ENCODE data around the gene ATP4A. TPM values are rescaled to one million over a fixed set of nuclear protein-coding genes. Genes with fewer than 3 reads are reported as not detected.
A peak's percentile ranks its signal among the peaks of the same experiment; 100 is the strongest.

ATP4A gene
- total and polyA plus RNA-seq, 2 donors (not counting 1 experiment from before 2014, with no cell fraction given), result not detected

DNA sequence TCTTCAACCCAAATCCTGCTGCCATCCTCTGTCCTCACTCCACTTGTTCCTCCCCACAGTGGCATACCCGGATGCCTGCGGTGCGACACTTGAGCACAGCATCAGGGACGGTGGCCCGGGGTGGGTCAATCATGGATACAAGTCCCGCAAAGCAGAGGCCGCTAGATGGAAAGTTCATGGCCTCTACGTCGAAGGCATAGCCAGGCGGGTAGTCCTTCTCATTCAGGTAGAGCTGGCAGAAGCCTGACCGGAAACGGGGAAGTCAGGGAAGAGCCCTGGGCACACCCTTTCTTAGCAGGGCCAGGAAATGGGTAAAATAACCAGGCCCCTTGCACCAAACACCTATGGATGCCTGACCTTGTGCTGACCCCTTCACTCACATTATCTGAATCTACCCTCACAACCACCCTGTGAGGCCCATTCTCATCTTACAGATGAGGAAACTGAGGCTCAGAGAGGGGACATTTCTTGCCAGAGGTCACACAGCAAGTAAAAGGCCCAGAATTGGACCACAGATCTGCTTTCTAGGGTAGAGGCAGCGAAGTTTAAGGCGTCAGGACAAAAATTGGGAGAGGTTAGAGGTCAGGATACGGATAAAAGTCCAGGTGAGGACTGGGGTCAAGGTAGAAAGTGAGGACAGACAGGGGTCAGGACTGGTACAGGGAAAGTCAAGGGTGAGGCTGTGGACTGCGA is 6.5 kb downstream of the ATP4A start:
- CTCF ChIA-PET, result interaction anchor here (0.5 to 1.8 kb wide), 2 partner anchors 10 to 138 kb away, joined by 4 read pairs; no protein-coding TSS in a partner anchor
- Histone ChIP-seq H3K79me2 (ENCODE audit: control insufficient read depth, insufficient read depth, low read length) (no peaks in the 10 kb centered on the region), H4K20me1 (ENCODE audit: control insufficient read depth, insufficient read depth, low read length, poor library complexity, severe bottlenecking) (no peaks in the 10 kb centered on the region), H3K4me1 (ENCODE audit: control insufficient read depth in 2 of 2, insufficient read depth in 2 of 2, low read length in 2 of 2) (peaks cover 23 to 24% of the 10 kb centered on the region in 2 donors), H3K4me3 (ENCODE audit: control extremely low read depth in 1 of 5, extremely low read depth in 1 of 5, insufficient read depth in 1 of 5, low read depth in 2 of 5, low read length in 4 of 5) (no peak overlapping the region), H3K36me3 (replicated peaks in 1 of 2; ENCODE audit: control extremely low read depth in 1 of 2, control insufficient read depth in 1 of 2, extremely low read depth in 1 of 2, insufficient read depth in 2 of 2, low read length in 1 of 2) (no peaks in the 10 kb centered on the region), H3K9me3 (ENCODE audit: control extremely low read depth in 1 of 3, control insufficient read depth in 2 of 3, insufficient read depth in 1 of 3, low read length in 2 of 3) (peaks cover 0 to 14% (median 0%) of the 10 kb centered on the region in 3 donors), H3K27me3 (replicated peaks in 1 of 4; ENCODE audit: control extremely low read depth in 1 of 4, control insufficient read depth in 3 of 4, insufficient read depth in 4 of 4, low read length in 3 of 4) (peaks cover 0 to 47% (median 10%) of the 10 kb centered on the region in 4 experiments), H3K27ac (ENCODE audit: low read length in 2 of 2) (no peak overlapping the region), H2AFZ (ENCODE audit: insufficient read depth, low read depth, low read length, poor library complexity, severe bottlenecking) (no peak overlapping the region), H3K4me2 (replicated peaks; ENCODE audit: low read depth, low read length, poor library complexity, severe bottlenecking) (peak overlapping the region; percentile 74), H3K9ac (ENCODE audit: low read length) (no peak overlapping the region)
- no peak for DNase-seq
- TF ChIP-seq, protein P1, sequence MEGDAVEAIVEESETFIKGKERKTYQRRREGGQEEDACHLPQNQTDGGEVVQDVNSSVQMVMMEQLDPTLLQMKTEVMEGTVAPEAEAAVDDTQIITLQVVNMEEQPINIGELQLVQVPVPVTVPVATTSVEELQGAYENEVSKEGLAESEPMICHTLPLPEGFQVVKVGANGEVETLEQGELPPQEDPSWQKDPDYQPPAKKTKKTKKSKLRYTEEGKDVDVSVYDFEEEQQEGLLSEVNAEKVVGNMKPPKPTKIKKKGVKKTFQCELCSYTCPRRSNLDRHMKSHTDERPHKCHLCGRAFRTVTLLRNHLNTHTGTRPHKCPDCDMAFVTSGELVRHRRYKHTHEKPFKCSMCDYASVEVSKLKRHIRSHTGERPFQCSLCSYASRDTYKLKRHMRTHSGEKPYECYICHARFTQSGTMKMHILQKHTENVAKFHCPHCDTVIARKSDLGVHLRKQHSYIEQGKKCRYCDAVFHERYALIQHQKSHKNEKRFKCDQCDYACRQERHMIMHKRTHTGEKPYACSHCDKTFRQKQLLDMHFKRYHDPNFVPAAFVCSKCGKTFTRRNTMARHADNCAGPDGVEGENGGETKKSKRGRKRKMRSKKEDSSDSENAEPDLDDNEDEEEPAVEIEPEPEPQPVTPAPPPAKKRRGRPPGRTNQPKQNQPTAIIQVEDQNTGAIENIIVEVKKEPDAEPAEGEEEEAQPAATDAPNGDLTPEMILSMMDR (IDR thresholded peaks at IDR 0.05), result no peak
- no peak for TF ChIP-seq EZH2 (IDR thresholded peaks at IDR 0.05; ENCODE audit: borderline replicate concordance, insufficient read depth, low read depth, low read length, poor library complexity, severe bottlenecking)
- peak overlapping the region; percentile 14 for H3K4me3 Mint-ChIP-seq
- peaks cover 27% of the 10 kb centered on the region for H3K4me1 Mint-ChIP-seq
- no peaks in the 10 kb centered on the region for H3K9me3 Mint-ChIP-seq (ENCODE audit: insufficient read depth)
- ATAC-seq (ENCODE audit: low read depth), result no peak
- POLR2A ChIA-PET, result no interaction called here
- peaks cover 40% of the 10 kb centered on the region for H3K27me3 Mint-ChIP-seq
- intact Hi-C loops (cut with micrococcal nuclease), result no loop called here
- WGBS (ENCODE audit: insufficient coverage), result 95% methylated on average over 15 of the region's 16 CpGs
- no peak overlapping the region for H3K27ac Mint-ChIP-seq

DNA sequence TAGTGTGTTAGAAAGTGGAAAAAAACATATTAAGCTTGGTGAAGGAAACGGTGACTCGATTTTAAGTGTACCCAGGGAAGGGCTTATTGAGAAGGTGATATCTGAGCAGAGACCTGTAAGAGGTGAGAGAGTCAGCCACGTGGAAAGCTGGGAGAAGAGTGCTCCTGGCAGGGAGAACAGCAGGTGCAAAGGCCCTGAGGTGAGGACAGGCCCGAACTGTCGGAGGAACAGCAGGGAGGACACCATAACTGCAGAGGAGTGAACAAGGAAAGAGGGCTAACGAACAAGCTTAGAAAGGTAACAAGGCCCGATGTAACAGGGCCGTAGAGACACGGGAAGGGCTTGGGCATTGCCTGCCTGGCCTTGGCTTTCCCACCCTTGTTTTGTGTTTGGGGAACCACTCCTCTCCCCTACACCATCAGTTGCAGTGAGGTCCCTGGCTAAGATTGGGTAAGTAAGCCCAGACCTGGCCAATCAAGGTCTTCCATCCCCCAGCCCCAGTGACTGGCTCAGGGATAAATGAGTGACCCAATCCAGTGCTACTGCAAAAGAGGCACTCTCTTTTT is 7.3 kb downstream of the ATP4A start:
- Histone ChIP-seq H4K20me1 (ENCODE audit: control insufficient read depth, insufficient read depth, low read length, poor library complexity, severe bottlenecking) (no peaks in the 10 kb centered on the region), H3K9ac (ENCODE audit: low read length) (no peak overlapping the region), H3K79me2 (ENCODE audit: control insufficient read depth, insufficient read depth, low read length) (no peaks in the 10 kb centered on the region), H3K27me3 (replicated peaks in 1 of 4; ENCODE audit: control extremely low read depth in 1 of 4, control insufficient read depth in 3 of 4, insufficient read depth in 4 of 4, low read length in 3 of 4) (peaks cover 0 to 41% (median 9%) of the 10 kb centered on the region in 4 experiments), H3K36me3 (replicated peaks in 1 of 2; ENCODE audit: control extremely low read depth in 1 of 2, control insufficient read depth in 1 of 2, extremely low read depth in 1 of 2, insufficient read depth in 2 of 2, low read length in 1 of 2) (no peaks in the 10 kb centered on the region), H2AFZ (ENCODE audit: insufficient read depth, low read depth, low read length, poor library complexity, severe bottlenecking) (no peak overlapping the region), H3K4me2 (replicated peaks; ENCODE audit: low read depth, low read length, poor library complexity, severe bottlenecking) (no peak overlapping the region), H3K9me3 (ENCODE audit: control extremely low read depth in 1 of 3, control insufficient read depth in 2 of 3, insufficient read depth in 1 of 3, low read length in 2 of 3) (peaks cover 0 to 14% (median 0%) of the 10 kb centered on the region in 3 donors), H3K4me1 (ENCODE audit: control insufficient read depth in 2 of 2, insufficient read depth in 2 of 2, low read length in 2 of 2) (peaks cover 23 to 24% of the 10 kb centered on the region in 2 donors), H3K27ac (ENCODE audit: low read length in 2 of 2) (no peak overlapping the region), H3K4me3 (ENCODE audit: control extremely low read depth in 1 of 5, extremely low read depth in 1 of 5, insufficient read depth in 1 of 5, low read depth in 2 of 5, low read length in 4 of 5) (no peak overlapping the region)
- Mint-ChIP-seq H3K9me3 (ENCODE audit: insufficient read depth) (no peaks in the 10 kb centered on the region), H3K27me3 (peaks cover 34% of the 10 kb centered on the region), H3K4me3 (no peak overlapping the region), H3K27ac (no peak overlapping the region), H3K4me1 (peaks cover 26% of the 10 kb centered on the region)
- TF ChIP-seq EZH2 (IDR thresholded peaks at IDR 0.05; ENCODE audit: borderline replicate concordance, insufficient read depth, low read depth, low read length, poor library complexity, severe bottlenecking), result no peak
- TF ChIP-seq, protein P1 (IDR thresholded peaks at IDR 0.05), result no peak
- intact Hi-C loops (cut with micrococcal nuclease), result no loop called here
- ATAC-seq (ENCODE audit: low read depth) (no peak), DNase-seq (no peak)
- POLR2A ChIA-PET, result interaction anchor here (0.5 kb wide), 1 partner anchor 86 kb away, joined by 3 read pairs; no protein-coding TSS in a partner anchor
- 93% methylated on average over 7 of the region's 9 CpGs for WGBS (ENCODE audit: insufficient coverage)
- CTCF ChIA-PET, result interaction anchor here (0.6 kb wide), 1 partner anchor 317 kb away, joined by 3 read pairs; no protein-coding TSS in a partner anchor

Data from B cell (primary cell).